ENCODE results near the gene FAM181B. TPM values are rescaled to one million over a fixed set of nuclear protein-coding genes. Genes with fewer than 3 reads are reported as not detected.
A peak's percentile ranks its signal among the peaks of the same experiment; 100 is the strongest.

FAM181B gene
- total and polyA plus RNA-seq, 2 experiments from 2014 or later, result 0.63 to 1.3 TPM

GRCh38 chr11:82776377-82776776 is 42.7 kb upstream of the FAM181B start:
- H3K9me2 ChIP-seq (replicated peaks; ENCODE audit: insufficient read depth), result no peaks in the 10 kb centered on the region
- H3K79me2 ChIP-seq, result no peaks in the 10 kb centered on the region
- no peaks in the 10 kb centered on the region for H3K27me3 ChIP-seq
- H3K4me2 ChIP-seq, result no peak overlapping the region
- TF ChIP-seq EZH2 (IDR thresholded peaks at IDR 0.05; ENCODE audit: borderline replicate concordance) (no peak), EZH2phosphoT487 (IDR thresholded peaks at IDR 0.05; ENCODE audit: low read depth, severe bottlenecking, unreplicated experiment) (no peak), CTCF (IDR thresholded peaks at IDR 0.05; ENCODE audit: poor library complexity) (no peak)
- no peak for DNase-seq (ENCODE audit: low spot score)
- WGBS (ENCODE audit: low lambda C conversion rate, missing lambda C conversion rate), result 52% methylated on average over 2 of the region's 2 CpGs
- H3K4me1 ChIP-seq (ENCODE audit: insufficient read depth), result no peaks in the 10 kb centered on the region
- H3K36me3 ChIP-seq (replicated peaks; ENCODE audit: insufficient read depth, low read depth), result no peaks in the 10 kb centered on the region
- H3K9me3 ChIP-seq (ENCODE audit: low read depth), result no peaks in the 10 kb centered on the region
- H3K4me3 ChIP-seq, result no peak overlapping the region
- no peak overlapping the region for H2AFZ ChIP-seq
- H3K27ac ChIP-seq, result no peak overlapping the region
- H4K20me1 ChIP-seq (ENCODE audit: insufficient read depth, poor library complexity, severe bottlenecking), result no peaks in the 10 kb centered on the region

- H3K4me3 ChIP-seq, result no peak overlapping the region
- DNase-seq (ENCODE audit: low spot score), result peak; percentile 30
- H3K4me2 ChIP-seq, result no peak overlapping the region
- no peak overlapping the region for H3K27ac ChIP-seq
- H3K9me3 ChIP-seq (ENCODE audit: low read depth), result no peaks in the 10 kb centered on the region
- TF ChIP-seq CTCF (IDR thresholded peaks at IDR 0.05; ENCODE audit: poor library complexity), result peak; percentile 41
- no peak for TF ChIP-seq EZH2phosphoT487 (IDR thresholded peaks at IDR 0.05; ENCODE audit: low read depth, severe bottlenecking, unreplicated experiment)
- WGBS (ENCODE audit: low lambda C conversion rate, missing lambda C conversion rate), result 42% methylated on average over 3 of the region's 3 CpGs
- no peaks in the 10 kb centered on the region for H3K4me1 ChIP-seq (ENCODE audit: insufficient read depth)
- H3K9me2 ChIP-seq (replicated peaks; ENCODE audit: insufficient read depth), result no peaks in the 10 kb centered on the region
- H4K20me1 ChIP-seq (ENCODE audit: insufficient read depth, poor library complexity, severe bottlenecking), result no peaks in the 10 kb centered on the region
- no peak overlapping the region for H2AFZ ChIP-seq
- H3K27me3 ChIP-seq, result no peaks in the 10 kb centered on the region
- H3K36me3 ChIP-seq (replicated peaks; ENCODE audit: insufficient read depth, low read depth), result no peaks in the 10 kb centered on the region
- H3K79me2 ChIP-seq, result no peaks in the 10 kb centered on the region
Measured at GRCh38 chr11:82775736-82776346, 42.2 kb upstream of the FAM181B start.

- no peaks in the 10 kb centered on the region for H4K20me1 ChIP-seq (ENCODE audit: insufficient read depth, poor library complexity, severe bottlenecking)
- DNase-seq (ENCODE audit: low spot score), result no peak
- no peaks in the 10 kb centered on the region for H3K36me3 ChIP-seq (replicated peaks; ENCODE audit: insufficient read depth, low read depth)
- no peak overlapping the region for H2AFZ ChIP-seq
- H3K4me3 ChIP-seq, result no peak overlapping the region
- no peaks in the 10 kb centered on the region for H3K4me1 ChIP-seq (ENCODE audit: insufficient read depth)
- H3K79me2 ChIP-seq, result no peaks in the 10 kb centered on the region
- no peak for TF ChIP-seq EZH2 (IDR thresholded peaks at IDR 0.05; ENCODE audit: borderline replicate concordance)
- no peak for TF ChIP-seq EZH2phosphoT487 (IDR thresholded peaks at IDR 0.05; ENCODE audit: low read depth, severe bottlenecking, unreplicated experiment)
- no peak for TF ChIP-seq CTCF (IDR thresholded peaks at IDR 0.05; ENCODE audit: poor library complexity)
- 81% methylated on average over 1 of the region's 1 CpG for WGBS (ENCODE audit: low lambda C conversion rate, missing lambda C conversion rate)
- H3K9me2 ChIP-seq (replicated peaks; ENCODE audit: insufficient read depth), result no peaks in the 10 kb centered on the region
- H3K27me3 ChIP-seq, result no peaks in the 10 kb centered on the region
- no peaks in the 10 kb centered on the region for H3K9me3 ChIP-seq (ENCODE audit: low read depth)
- no peak overlapping the region for H3K27ac ChIP-seq
- no peak overlapping the region for H3K4me2 ChIP-seq
Measured at GRCh38 chr11:82775218-82775617, 41.6 kb upstream of the FAM181B start.

All from hepatocyte (in vitro differentiated cells).